HepG2 (cell line): ENCODE measurements around the gene C1orf159. TPM values are rescaled to one million over a fixed set of nuclear protein-coding genes. Genes with fewer than 3 reads are reported as not detected.
A peak's percentile ranks its signal among the peaks of the same experiment; 100 is the strongest.

Experiments used
- FOSL2 ChIP-seq: sonication (generic); formaldehyde crosslinking; IDR thresholded peaks from 2 replicates; pipeline ENCODE4 v1.4.0; 2020; ENCODE audit warnings: missing genetic modification reagents
- FOXO1 ChIP-seq: sonication (generic); formaldehyde crosslinking; IDR thresholded peaks from 2 replicates; pipeline ENCODE4 v1.4.0; 2020; ENCODE audit warnings: missing genetic modification reagents
- GLI4 ChIP-seq: sonication (generic); formaldehyde crosslinking; IDR thresholded peaks from 2 replicates; pipeline ENCODE4 v1.5.1; 2020; ENCODE audit warnings: missing genetic modification reagents, mild to moderate bottlenecking, moderate library complexity, borderline replicate concordance
- KLF6 ChIP-seq: IDR thresholded peaks from 2 replicates; pipeline ENCODE4 v1.8.0; 2016; ENCODE audit warnings: missing biosample characterization, missing genetic modification reagents
- ZMYM2 ChIP-seq: sonication (generic); formaldehyde crosslinking; IDR thresholded peaks from 2 replicates; pipeline ENCODE4 v1.8.0; 2022; ENCODE audit warnings: mild to moderate bottlenecking, missing genetic modification reagents
- ZNF552 ChIP-seq: sonication (generic); formaldehyde crosslinking; IDR thresholded peaks from 2 replicates; pipeline ENCODE4 v1.9.0; 2022; ENCODE audit warnings: missing genetic modification reagents, mild to moderate bottlenecking, borderline replicate concordance
- ZNF781 ChIP-seq: sonication (generic); formaldehyde crosslinking; IDR thresholded peaks from 2 replicates; pipeline ENCODE4 v1.5.1; 2020; ENCODE audit warnings: borderline replicate concordance, mild to moderate bottlenecking, missing genetic modification reagents; ENCODE audit errors: not compliant biosample characterization
- ZNF839 ChIP-seq: sonication (generic); formaldehyde crosslinking; IDR thresholded peaks from 2 replicates; pipeline ENCODE4 v1.4.0; 2020; ENCODE audit warnings: missing genetic modification reagents, mild to moderate bottlenecking, borderline replicate concordance
- polyA plus RNA-seq, 8 experiments: library from polyadenylated mRNA; depleted of rRNA in 3 of 8; stranded (reverse) in 7 of 8; unstranded in 1 of 8; fragments of >200 nt; fragmentation: Illumina TruSeq in 4 of 8; extraction: Trizol in 4 of 8; gene quantifications; 2 replicates each; pipeline versions ENCODE4 v1.2.1 to v1.2.3, GENCODE V29; 2011 to 2016; ENCODE audit warnings: low read depth in 4 of 8, missing spikeins in 1 of 8, mixed read lengths in 1 of 8; ENCODE audit not compliant: insufficient read depth in 1 of 8
- total RNA-seq, 5 experiments: library from RNA; depleted of rRNA; stranded (reverse); fragments of >200 nt; fragmentation: Illumina TruSeq; extraction: Trizol; gene quantifications; 2 replicates each; pipeline ENCODE4 v1.2.3, GENCODE V29; 2016; ENCODE audit warnings: low read depth in 1 of 5
- TF ChIP-seq, protein P1 (sequence below): sonication (generic); formaldehyde crosslinking; IDR thresholded peaks from 2 replicates; pipeline ENCODE4 v1.5.1; 2020; ENCODE audit warnings: mild to moderate bottlenecking, moderate library complexity, missing genetic modification reagents
- TF ChIP-seq, protein P2 (sequence below), 2 experiments: sonication (generic) in 1 of 2; formaldehyde crosslinking in 1 of 2; IDR thresholded peaks; 2 replicates each; pipeline versions ENCODE4 v1.6.1 to v1.9.0; 2014 to 2022; ENCODE audit warnings: antibody characterized with exemption in 1 of 2, borderline replicate concordance in 1 of 2, inconsistent platforms in 1 of 2, low read depth in 1 of 2, missing genetic modification reagents in 1 of 2
- TF ChIP-seq, protein P3 (sequence below): sonication (generic); formaldehyde crosslinking; IDR thresholded peaks from 2 replicates; pipeline ENCODE4 v1.5.1; 2020; ENCODE audit warnings: missing genetic modification reagents, mild to moderate bottlenecking, borderline replicate concordance
- TF ChIP-seq, protein P4 (sequence below): sonication (generic); formaldehyde crosslinking; IDR thresholded peaks from 2 replicates; pipeline ENCODE4 v1.5.0; 2020; ENCODE audit warnings: mild to moderate bottlenecking, missing genetic modification reagents, borderline replicate concordance
- TF ChIP-seq, protein P5 (sequence below): sonication (generic); formaldehyde crosslinking; IDR thresholded peaks from 2 replicates; pipeline ENCODE4 v1.8.1; 2023; ENCODE audit warnings: mild to moderate bottlenecking, missing genetic modification reagents

Gene C1orf159
- total and polyA plus RNA-seq, 2 of the 13 experiments (the other 11 are each of a cell fraction or from before 2014, with no cell fraction given): 3.8 to 6.7 TPM

DNA sequence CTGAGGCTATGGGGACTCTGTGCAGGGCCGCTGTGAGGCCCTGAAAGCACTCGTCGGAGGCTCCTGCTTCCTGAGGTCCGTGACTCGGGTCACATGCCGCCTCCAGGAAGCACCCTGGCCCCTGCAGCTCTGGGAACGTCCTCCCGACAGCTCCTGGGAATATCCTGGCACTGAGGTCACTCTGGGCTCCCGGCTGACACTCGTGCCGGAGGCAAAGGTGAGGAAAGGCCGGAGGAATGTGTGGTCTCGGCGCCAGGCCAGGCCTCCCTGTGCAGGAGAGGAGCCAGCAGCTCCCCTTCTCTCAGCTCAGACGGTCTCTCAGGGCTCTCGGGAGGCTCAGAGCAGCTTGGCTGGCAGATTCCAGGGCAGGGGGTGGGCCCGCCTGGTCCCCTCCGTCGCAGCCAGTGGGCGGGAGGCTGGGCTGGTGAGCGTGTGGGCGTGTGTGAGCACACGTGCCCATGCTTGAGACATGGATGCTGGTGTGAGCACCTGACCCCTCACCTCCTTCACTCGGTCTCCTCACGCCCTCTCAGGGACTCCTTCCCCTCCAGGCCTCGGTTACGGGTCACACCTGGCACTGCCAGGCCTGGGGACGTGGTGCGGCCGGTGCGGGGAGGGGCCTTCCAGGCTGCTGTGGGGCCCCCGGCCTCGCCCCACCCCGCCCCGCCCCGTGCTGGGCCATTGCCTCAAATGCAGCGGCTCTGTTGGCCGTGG, 36.3 kb downstream of the C1orf159 start (continued):
- TF ChIP-seq, protein P1, sequence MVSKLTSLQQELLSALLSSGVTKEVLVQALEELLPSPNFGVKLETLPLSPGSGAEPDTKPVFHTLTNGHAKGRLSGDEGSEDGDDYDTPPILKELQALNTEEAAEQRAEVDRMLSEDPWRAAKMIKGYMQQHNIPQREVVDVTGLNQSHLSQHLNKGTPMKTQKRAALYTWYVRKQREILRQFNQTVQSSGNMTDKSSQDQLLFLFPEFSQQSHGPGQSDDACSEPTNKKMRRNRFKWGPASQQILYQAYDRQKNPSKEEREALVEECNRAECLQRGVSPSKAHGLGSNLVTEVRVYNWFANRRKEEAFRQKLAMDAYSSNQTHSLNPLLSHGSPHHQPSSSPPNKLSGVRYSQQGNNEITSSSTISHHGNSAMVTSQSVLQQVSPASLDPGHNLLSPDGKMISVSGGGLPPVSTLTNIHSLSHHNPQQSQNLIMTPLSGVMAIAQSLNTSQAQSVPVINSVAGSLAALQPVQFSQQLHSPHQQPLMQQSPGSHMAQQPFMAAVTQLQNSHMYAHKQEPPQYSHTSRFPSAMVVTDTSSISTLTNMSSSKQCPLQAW (CRISPR knock-in tag): peak; percentile 74
- TF ChIP-seq, protein P2, sequence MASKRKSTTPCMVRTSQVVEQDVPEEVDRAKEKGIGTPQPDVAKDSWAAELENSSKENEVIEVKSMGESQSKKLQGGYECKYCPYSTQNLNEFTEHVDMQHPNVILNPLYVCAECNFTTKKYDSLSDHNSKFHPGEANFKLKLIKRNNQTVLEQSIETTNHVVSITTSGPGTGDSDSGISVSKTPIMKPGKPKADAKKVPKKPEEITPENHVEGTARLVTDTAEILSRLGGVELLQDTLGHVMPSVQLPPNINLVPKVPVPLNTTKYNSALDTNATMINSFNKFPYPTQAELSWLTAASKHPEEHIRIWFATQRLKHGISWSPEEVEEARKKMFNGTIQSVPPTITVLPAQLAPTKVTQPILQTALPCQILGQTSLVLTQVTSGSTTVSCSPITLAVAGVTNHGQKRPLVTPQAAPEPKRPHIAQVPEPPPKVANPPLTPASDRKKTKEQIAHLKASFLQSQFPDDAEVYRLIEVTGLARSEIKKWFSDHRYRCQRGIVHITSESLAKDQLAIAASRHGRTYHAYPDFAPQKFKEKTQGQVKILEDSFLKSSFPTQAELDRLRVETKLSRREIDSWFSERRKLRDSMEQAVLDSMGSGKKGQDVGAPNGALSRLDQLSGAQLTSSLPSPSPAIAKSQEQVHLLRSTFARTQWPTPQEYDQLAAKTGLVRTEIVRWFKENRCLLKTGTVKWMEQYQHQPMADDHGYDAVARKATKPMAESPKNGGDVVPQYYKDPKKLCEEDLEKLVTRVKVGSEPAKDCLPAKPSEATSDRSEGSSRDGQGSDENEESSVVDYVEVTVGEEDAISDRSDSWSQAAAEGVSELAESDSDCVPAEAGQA (IDR thresholded peaks at IDR 0.05; ENCODE audit: low read depth): no peak
- TF ChIP-seq, protein P2 (CRISPR knock-in tag; IDR thresholded peaks at IDR 0.05; ENCODE audit: borderline replicate concordance): no peak
- TF ChIP-seq, protein P3, sequence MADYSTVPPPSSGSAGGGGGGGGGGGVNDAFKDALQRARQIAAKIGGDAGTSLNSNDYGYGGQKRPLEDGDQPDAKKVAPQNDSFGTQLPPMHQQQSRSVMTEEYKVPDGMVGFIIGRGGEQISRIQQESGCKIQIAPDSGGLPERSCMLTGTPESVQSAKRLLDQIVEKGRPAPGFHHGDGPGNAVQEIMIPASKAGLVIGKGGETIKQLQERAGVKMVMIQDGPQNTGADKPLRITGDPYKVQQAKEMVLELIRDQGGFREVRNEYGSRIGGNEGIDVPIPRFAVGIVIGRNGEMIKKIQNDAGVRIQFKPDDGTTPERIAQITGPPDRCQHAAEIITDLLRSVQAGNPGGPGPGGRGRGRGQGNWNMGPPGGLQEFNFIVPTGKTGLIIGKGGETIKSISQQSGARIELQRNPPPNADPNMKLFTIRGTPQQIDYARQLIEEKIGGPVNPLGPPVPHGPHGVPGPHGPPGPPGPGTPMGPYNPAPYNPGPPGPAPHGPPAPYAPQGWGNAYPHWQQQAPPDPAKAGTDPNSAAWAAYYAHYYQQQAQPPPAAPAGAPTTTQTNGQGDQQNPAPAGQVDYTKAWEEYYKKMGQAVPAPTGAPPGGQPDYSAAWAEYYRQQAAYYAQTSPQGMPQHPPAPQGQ (CRISPR knock-in tag): no peak; the same call in 1 of the 2 replicates
- TF ChIP-seq, protein P4, sequence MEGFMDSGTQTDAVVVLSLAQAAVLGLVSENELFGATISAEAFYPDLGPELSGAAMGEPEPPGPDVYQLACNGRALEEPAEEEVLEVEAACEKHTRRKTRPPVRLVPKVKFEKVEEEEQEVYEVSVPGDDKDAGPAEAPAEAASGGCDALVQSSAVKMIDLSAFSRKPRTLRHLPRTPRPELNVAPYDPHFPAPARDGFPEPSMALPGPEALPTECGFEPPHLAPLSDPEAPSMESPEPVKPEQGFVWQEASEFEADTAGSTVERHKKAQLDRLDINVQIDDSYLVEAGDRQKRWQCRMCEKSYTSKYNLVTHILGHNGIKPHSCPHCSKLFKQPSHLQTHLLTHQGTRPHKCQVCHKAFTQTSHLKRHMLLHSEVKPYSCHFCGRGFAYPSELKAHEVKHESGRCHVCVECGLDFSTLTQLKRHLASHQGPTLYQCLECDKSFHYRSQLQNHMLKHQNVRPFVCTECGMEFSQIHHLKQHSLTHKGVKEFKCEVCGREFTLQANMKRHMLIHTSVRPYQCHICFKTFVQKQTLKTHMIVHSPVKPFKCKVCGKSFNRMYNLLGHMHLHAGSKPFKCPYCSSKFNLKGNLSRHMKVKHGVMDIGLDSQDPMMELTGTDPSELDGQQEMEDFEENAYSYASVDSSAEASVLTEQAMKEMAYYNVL (CRISPR knock-in tag): 0 out of 2 replicates have a peak, but pooled peaks have one; percentile 36
- TF ChIP-seq ZNF839: no peak
- TF ChIP-seq KLF6 (CRISPR knock-in tag): 0 out of 2 replicates have a peak, but pooled peaks have one; percentile 30
- peak; percentile 62; the same call in 1 of the 2 replicates for TF ChIP-seq ZMYM2
- no peak for TF ChIP-seq ZNF552 (CRISPR knock-in tag)
- no peak for TF ChIP-seq FOXO1 (CRISPR knock-in tag)
- TF ChIP-seq, protein P5, sequence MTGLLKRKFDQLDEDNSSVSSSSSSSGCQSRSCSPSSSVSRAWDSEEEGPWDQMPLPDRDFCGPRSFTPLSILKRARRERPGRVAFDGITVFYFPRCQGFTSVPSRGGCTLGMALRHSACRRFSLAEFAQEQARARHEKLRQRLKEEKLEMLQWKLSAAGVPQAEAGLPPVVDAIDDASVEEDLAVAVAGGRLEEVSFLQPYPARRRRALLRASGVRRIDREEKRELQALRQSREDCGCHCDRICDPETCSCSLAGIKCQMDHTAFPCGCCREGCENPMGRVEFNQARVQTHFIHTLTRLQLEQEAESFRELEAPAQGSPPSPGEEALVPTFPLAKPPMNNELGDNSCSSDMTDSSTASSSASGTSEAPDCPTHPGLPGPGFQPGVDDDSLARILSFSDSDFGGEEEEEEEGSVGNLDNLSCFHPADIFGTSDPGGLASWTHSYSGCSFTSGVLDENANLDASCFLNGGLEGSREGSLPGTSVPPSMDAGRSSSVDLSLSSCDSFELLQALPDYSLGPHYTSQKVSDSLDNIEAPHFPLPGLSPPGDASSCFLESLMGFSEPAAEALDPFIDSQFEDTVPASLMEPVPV (CRISPR knock-in tag): peak; percentile 88; the same call in 1 of the 2 replicates
- peak; percentile 37 for TF ChIP-seq FOSL2 (CRISPR knock-in tag)
- TF ChIP-seq GLI4: 0 out of 2 replicates have a peak, but pooled peaks have one; percentile 59
- TF ChIP-seq ZNF781: peak; percentile 20
